Panc1 (cell line): ENCODE measurements around the gene TMOD3. TPM values are rescaled to one million over a fixed set of nuclear protein-coding genes. Genes with fewer than 3 reads are reported as not detected.
A peak's percentile ranks its signal among the peaks of the same experiment; 100 is the strongest.

Source experiments
- ATAC-seq: fragments of 200-7000 bp; cut with Tn5 transposase; 2 replicates; pipeline ENCODE4 v1.9.1; 2020; ENCODE audit warnings: mild to moderate bottlenecking, moderate library complexity
- BruUV-seq: library from RNA; stranded (reverse); fragments of 400-500 nt; replicated peaks from 2 replicates; lab custom pipeline; 2021; lab: Mats Ljungman, UMichigan
- CTCF ChIA-PET: fragments of 300-600 bp; sonication (Branson Sonifier 250); formaldehyde crosslinking; loops from one replicate; lab custom pipeline; 2022; ENCODE audit warnings: antibody characterized with exemption; lab: Charles Lee
- POLR2A ChIA-PET: fragments of 300-600 bp; sonication (Branson Sonifier 250); formaldehyde crosslinking; loops from one replicate; lab custom pipeline; 2022; ENCODE audit warnings: antibody characterized with exemption; lab: Charles Lee
- DNase-seq: peaks from one replicate; pipeline ENCODE4 v3.0.0-alpha.2; 2010; ENCODE audit warnings: low read depth, low spot score
- H3K27ac ChIP-seq: 2 replicates; pipeline ENCODE4 v1.5.1; 2011; ENCODE audit warnings: mild to moderate bottlenecking, low read length, inconsistent platforms
- H3K27me3 ChIP-seq: fragments of 200-500 bp; sonication (Bioruptor generic); 2 replicates; pipeline ENCODE4 v1.6.0; 2014; ENCODE audit warnings: low read length, inconsistent platforms; ENCODE audit not compliant: control insufficient read depth, insufficient read depth
- H3K36me3 ChIP-seq: fragments of 200-500 bp; sonication (Bioruptor generic); 2 replicates; pipeline ENCODE4 v1.5.1; 2014; ENCODE audit warnings: inconsistent platforms, mild to moderate bottlenecking, low read length, moderate library complexity; ENCODE audit not compliant: control insufficient read depth, insufficient read depth
- H3K4me1 ChIP-seq: 2 replicates; pipeline ENCODE4 v1.5.1; 2011; ENCODE audit warnings: inconsistent platforms, mild to moderate bottlenecking, low read length, moderate library complexity; ENCODE audit not compliant: control insufficient read depth, insufficient read depth
- H3K4me3 ChIP-seq, 2 experiments: 2 replicates each; pipeline ENCODE4 v1.5.1; 2011 to 2012; ENCODE audit warnings: low read depth in 2 of 2, low read length in 2 of 2, mild to moderate bottlenecking in 2 of 2, inconsistent platforms in 1 of 2, moderate library complexity in 1 of 2
- H3K9me3 ChIP-seq: fragments of 200-500 bp; sonication (Bioruptor generic); 2 replicates; pipeline ENCODE4 v1.5.1; 2014; ENCODE audit warnings: low read depth, mild to moderate bottlenecking, inconsistent platforms, low read length, moderate library complexity; ENCODE audit not compliant: control insufficient read depth, insufficient read depth
- CTCF ChIP-seq: fragments of 450-650 bp; IDR thresholded peaks from 2 replicates; pipeline ENCODE4 v1.5.1; 2017; ENCODE audit warnings: mild to moderate bottlenecking
- POLR2AphosphoS5 ChIP-seq: IDR thresholded peaks from 2 replicates; pipeline ENCODE4 v1.6.1; 2012; ENCODE audit warnings: mild to moderate bottlenecking, low read depth, low read length, moderate library complexity
- REST ChIP-seq, 2 experiments: IDR thresholded peaks; 2 replicates each; pipeline ENCODE4 v1.6.1; 2011 to 2012; ENCODE audit warnings: low read depth in 2 of 2, control low read depth in 1 of 2, low read length in 1 of 2, mild to moderate bottlenecking in 1 of 2, moderate library complexity in 1 of 2; ENCODE audit not compliant: insufficient read depth in 1 of 2
- SIN3A ChIP-seq: IDR thresholded peaks from 2 replicates; pipeline ENCODE4 v1.6.1; 2012; ENCODE audit warnings: low read depth, mild to moderate bottlenecking, low read length, moderate library complexity, borderline replicate concordance; ENCODE audit not compliant: insufficient read depth
- TCF7L2 ChIP-seq: IDR thresholded peaks from 2 replicates; pipeline ENCODE4 v1.6.1; 2011; ENCODE audit warnings: mild to moderate bottlenecking, low read depth, low read length, inconsistent platforms
- in situ Hi-C: cut with HindIII; loops from 2 replicates; pipeline ENCODE4 v1.10.0; 2016; ENCODE audit warnings: low sequenced_read_pairs, low pct_unique_long_range_greater_than_20kb
- intact Hi-C: fragments of 100-400 bp; cut with micrococcal nuclease; formaldehyde crosslinking; loops from one replicate; pipeline ENCODE4 v1.10.0; 2022; ENCODE audit not compliant: unreplicated experiment
- total RNA-seq: library from RNA; stranded (reverse); gene quantifications from one replicate; pipeline ENCODE4 v1.2.1, GENCODE V29; 2021; ENCODE audit not compliant: unreplicated experiment

TMOD3 gene
- total RNA-seq, 1 experiment from 2014 or later, result 53.4 TPM

- TF ChIP-seq CTCF (no peak), POLR2AphosphoS5 (no peak)
- Histone ChIP-seq H3K27ac (no peak overlapping the region), H3K27me3 (no peaks in the 10 kb centered on the region), H3K4me3 (no peak overlapping the region), H3K36me3 (no peaks in the 10 kb centered on the region), H3K9me3 (no peaks in the 10 kb centered on the region), H3K4me1 (no peaks in the 10 kb centered on the region)
- in situ Hi-C loops, result no loop called here
- intact Hi-C loops, result no loop called here
- BruUV-seq, result TSS peak; percentile 32
- ATAC-seq (no peak), DNase-seq (no peak)
- POLR2A ChIA-PET, result no interaction called here
- CTCF ChIA-PET, result no interaction called here
These were observed 27.4 kb downstream of the TMOD3 start for GRCh38 chr15:51856714-51857380.

GRCh38 chr15:51861557-51862359, 32.3 kb downstream of the TMOD3 start:
- peaks cover 4% of the 10 kb centered on the region; the same call in 1 of the 2 replicates for H3K36me3 ChIP-seq
- BruUV-seq, result no TSS peak
- ATAC-seq (no peak), DNase-seq (no peak)
- H3K9me3 ChIP-seq, result no peaks in the 10 kb centered on the region
- ChIA-PET POLR2A (interaction anchor here (0.7 kb wide), 1 partner anchor 225 kb away, joined by 3 read pairs; no protein-coding TSS in a partner anchor), CTCF (interaction anchor here (0.7 kb wide), 1 partner anchor 20 kb away, joined by 3 read pairs; no protein-coding TSS in a partner anchor)
- H3K4me1 ChIP-seq, result no peaks in the 10 kb centered on the region
- intact Hi-C loops, result no loop called here
- no peak overlapping the region for H3K4me3 ChIP-seq
- no peak overlapping the region for H3K27ac ChIP-seq
- no peak for TF ChIP-seq POLR2AphosphoS5
- no peak for TF ChIP-seq TCF7L2
- TF ChIP-seq SIN3A, result no peak
- no peak for TF ChIP-seq CTCF
- TF ChIP-seq REST (IDR thresholded peaks at IDR 0.05; ENCODE audit: insufficient read depth in 1 of 2, low read depth in 2 of 2, low read length in 1 of 2), result no peak
- in situ Hi-C loops, result no loop called here
- H3K27me3 ChIP-seq, result no peaks in the 10 kb centered on the region
